ENCODE results near the gene MKI67. TPM values are rescaled to one million over a fixed set of nuclear protein-coding genes. Genes with fewer than 3 reads are reported as not detected.

MKI67 gene
- total and polyA plus RNA-seq, 2 experiments from 2014 or later = 7.9 to 63.6 TPM

- TF ChIP-seq CTCF (IDR thresholded peaks at IDR 0.05; ENCODE audit: low read depth, low read length) = no peak
- no peaks in the 10 kb centered on the region for H3K36me3 ChIP-seq
- no peaks in the 10 kb centered on the region for H3K27me3 ChIP-seq
- DNase-seq (ENCODE audit: low read depth in 1 of 2, low spot score in 1 of 2) = no peak
- no peak overlapping the region for H3K4me3 ChIP-seq
- peaks cover 37% of the 10 kb centered on the region for H3K4me1 ChIP-seq (ENCODE audit: low read depth)
- H3K9me3 ChIP-seq (ENCODE audit: low read depth) = no peaks in the 10 kb centered on the region
- H3K27ac ChIP-seq = peak overlapping the region; percentile 77
Measured at GRCh38 chr10:128048819-128049210, 77.4 kb downstream of the MKI67 start.

GRCh38 chr10:128047991-128048818 lies 78.0 kb downstream of the MKI67 start:
- H3K4me3 ChIP-seq = peak overlapping the region; percentile 1
- H3K27me3 ChIP-seq = no peaks in the 10 kb centered on the region
- peaks cover 37% of the 10 kb centered on the region for H3K4me1 ChIP-seq (ENCODE audit: low read depth)
- peak; percentile 68 to 93 for DNase-seq (ENCODE audit: low read depth in 1 of 2, low spot score in 1 of 2)
- H3K27ac ChIP-seq = peak overlapping the region; percentile 77
- no peak for TF ChIP-seq CTCF (IDR thresholded peaks at IDR 0.05; ENCODE audit: low read depth, low read length)
- H3K36me3 ChIP-seq = no peaks in the 10 kb centered on the region
- no peaks in the 10 kb centered on the region for H3K9me3 ChIP-seq (ENCODE audit: low read depth)

- Histone ChIP-seq H3K4me3 (peak overlapping the region; percentile 1), H3K9me3 (ENCODE audit: low read depth) (no peaks in the 10 kb centered on the region), H3K36me3 (no peaks in the 10 kb centered on the region), H3K27me3 (no peaks in the 10 kb centered on the region), H3K27ac (peak overlapping the region; percentile 77), H3K4me1 (ENCODE audit: low read depth) (peaks cover 37% of the 10 kb centered on the region)
- no peak for TF ChIP-seq CTCF (IDR thresholded peaks at IDR 0.05; ENCODE audit: low read depth, low read length)
- peak; percentile 65 to 78 for DNase-seq (ENCODE audit: low read depth in 1 of 2, low spot score in 1 of 2)
Measured at GRCh38 chr10:128047351-128047750, 78.9 kb downstream of the MKI67 start.

GRCh38 chr10:128046953-128047290 lies 79.3 kb downstream of the MKI67 start:
- H3K9me3 ChIP-seq (ENCODE audit: low read depth) = no peaks in the 10 kb centered on the region
- DNase-seq (ENCODE audit: low read depth in 1 of 2, low spot score in 1 of 2) = no peak
- peaks cover 37% of the 10 kb centered on the region for H3K4me1 ChIP-seq (ENCODE audit: low read depth)
- no peaks in the 10 kb centered on the region for H3K27me3 ChIP-seq
- peak overlapping the region; percentile 77 for H3K27ac ChIP-seq
- no peaks in the 10 kb centered on the region for H3K36me3 ChIP-seq
- no peak overlapping the region for H3K4me3 ChIP-seq
- no peak for TF ChIP-seq CTCF (IDR thresholded peaks at IDR 0.05; ENCODE audit: low read depth, low read length)

Other genes with a start within 250 kb of the MKI67 start
- not detected in 2 replicates for gene CLRN3, start 233.5 kb downstream of the MKI67 start, total RNA-seq
- not detected in 2 replicates for gene CLRN3, start 233.5 kb downstream of the MKI67 start, polyA plus RNA-seq
- 4.2 and 5.6 TPM in 2 replicates for gene PTPRE, start 219.3 kb downstream of the MKI67 start, total RNA-seq
- 3.9 and 8.8 TPM in 2 replicates for gene PTPRE, start 219.3 kb downstream of the MKI67 start, polyA plus RNA-seq

Measured in cardiac muscle cell (in vitro differentiated cells and primary cell).